Activated CD4-positive, alpha-beta T cell treated with anti-CD3 and anti-CD28 coated beads for 1 hour (primary cell): ENCODE measurements around the gene PDE2A.

Source experiments
- DNase-seq: peaks from one replicate; pipeline ENCODE4 v3.0.0-alpha.2; 2020

Gene PDE2A

DNA sequence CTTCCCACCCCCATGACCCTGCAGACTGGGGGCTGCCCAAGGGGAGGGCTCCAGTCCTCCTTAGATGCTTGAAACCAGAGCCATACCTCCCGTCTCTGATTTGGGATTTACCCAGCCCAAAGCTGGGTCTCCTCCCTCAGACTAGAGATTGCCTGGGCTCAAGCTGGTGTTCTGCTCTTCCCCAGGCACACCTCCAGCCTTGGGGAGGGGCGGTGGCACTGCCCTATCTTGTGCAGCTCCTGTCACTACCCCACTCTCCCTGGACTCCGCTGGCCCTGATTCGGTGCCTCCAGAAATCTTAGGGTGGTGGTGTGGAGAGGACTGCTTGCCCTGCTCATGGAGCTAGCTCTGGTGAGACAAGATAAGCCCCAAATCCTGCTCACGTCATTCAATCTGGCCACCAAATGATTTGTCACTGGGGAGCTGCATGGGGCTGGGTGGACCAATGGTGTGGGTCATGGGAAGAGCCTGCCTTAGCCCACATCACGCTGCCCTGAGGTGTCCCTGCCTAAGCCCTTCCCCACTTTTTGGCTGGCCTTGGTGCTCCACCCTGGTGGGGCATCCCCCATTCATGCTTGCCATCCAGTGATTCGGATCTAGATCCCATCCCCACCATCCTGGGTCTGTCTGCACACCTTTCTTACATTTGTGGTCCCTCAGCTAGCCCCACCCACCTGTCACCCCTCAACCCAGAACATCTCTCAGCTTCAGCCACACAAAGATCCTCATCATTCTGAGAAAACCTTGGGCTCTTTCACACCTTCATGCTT, 87.7 kb downstream of the PDE2A start:
- no peak for DNase-seq

DNA sequence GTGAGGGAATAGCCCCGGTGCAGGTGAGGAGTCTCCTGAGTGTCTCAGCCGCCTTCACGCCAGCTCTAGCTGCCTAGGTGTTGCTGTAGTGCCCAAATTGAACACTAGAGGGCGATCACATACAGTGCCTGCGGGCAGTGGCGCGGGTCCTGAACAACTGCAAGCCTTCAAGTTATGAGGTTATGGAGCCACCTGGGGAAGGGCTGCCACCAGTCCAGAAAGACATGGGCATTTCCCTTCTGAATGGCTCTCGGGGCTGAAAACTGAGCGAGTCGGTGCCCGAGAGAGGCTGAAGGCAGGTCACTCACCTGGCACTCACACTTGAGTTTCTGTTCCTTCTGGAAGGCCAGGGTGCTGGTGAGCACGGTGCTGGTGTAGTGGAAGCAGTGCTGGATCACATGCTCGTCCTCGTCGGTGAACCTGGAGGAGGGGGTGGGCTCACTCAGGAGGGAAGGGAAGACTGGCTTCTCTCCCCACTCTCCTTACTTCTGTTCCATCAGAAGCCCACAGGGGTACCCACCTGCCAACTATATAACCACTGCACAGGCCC, 88.4 kb downstream of the PDE2A start:
- peak; percentile 34 for DNase-seq

DNA sequence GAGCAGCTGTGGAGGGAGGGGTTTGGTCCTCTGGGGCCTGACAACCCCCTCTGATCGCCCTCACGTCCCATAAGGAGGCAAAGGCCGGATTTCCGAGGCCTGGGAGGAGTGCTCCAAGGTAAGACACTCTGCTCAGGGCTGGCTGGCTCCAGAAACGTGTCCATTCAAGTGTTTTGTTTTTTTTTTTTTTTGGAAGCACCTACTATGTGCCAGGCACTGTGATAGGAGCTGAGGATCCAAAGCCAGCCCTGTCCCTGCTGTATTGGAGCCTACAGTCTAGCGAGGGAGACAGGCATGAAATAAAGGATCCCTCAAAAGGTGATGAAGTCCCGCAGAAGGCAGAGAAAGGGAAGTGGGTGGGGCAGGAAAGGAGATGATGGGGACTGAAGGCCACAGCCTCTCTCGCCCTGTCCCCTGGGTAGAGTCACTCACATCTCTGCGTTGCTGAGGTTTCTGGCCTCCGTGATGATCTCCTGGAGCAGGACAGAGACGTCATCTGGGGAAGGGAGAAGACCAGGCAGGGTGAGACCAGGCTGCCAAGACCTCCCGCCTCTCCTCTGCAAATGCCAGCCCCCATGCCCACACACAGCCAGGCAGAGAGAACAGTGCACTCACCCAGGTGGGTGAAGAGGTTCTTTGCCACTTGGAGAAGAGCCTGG, 89.2 kb downstream of the PDE2A start:
- DNase-seq: no peak

DNA sequence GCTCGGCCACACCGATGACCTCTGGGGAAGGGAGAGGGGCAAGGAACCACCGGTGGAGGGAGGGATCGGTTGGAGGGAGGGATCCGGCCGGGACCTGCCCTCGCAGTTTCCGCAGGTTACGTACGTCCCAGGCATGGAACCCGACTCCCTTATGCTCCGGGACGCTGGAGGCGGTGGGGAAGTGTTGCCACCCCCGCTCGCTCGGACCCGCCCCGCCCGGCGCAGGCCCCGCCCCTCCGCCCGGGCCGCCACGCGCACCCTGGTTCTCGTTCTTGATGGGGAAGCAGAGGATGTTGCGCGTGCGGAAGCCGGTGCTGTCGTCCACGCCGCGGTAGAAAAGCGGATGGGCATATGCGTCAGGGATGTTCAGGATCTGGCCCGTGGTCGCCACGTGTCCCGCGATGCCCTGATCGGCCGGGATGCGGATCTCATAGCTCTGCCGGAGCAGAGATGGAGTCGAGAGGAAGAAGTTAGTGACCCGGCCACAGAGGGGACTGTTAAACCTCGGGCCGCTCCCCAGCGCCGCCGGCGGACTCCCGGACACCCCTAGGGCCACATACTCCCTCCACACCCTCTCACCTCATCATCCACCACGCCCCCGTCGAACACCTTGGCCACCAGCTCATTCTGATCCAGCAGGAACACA, 89.8 kb downstream of the PDE2A start:
- DNase-seq: peak; percentile 44

DNA sequence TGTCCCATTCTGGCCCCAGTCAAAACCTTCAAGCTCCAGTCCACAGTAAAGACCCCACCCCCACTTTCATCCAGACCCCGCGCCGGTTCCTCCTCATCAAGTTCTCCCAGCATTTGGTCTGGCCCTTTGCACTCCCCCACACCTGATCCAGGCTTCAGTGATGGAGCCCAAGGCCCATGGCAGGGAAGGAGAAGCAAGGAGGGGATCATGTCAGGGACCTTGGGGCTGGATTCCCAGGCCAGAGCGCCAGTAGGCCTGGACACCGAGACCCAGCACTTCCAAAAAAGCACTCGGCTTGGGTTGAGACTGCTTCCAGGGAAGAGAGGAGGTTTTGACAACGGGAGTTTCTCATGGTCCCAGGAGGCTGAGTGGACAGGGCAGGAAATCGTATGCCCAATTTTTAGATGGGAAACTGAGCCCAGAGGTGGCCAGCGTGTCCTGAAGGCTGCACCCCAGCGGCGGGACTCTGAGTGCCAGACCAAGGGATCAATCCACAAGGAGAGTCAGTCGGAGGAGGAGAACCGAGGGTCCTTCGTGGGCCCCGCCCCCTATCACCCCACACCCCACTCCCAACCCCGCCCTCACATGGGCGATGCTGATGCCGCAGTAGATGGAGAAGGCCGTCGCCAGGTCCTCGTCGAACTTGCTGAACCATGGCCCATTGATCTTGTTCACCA, 90.5 kb downstream of the PDE2A start:
- no peak for DNase-seq

DNA sequence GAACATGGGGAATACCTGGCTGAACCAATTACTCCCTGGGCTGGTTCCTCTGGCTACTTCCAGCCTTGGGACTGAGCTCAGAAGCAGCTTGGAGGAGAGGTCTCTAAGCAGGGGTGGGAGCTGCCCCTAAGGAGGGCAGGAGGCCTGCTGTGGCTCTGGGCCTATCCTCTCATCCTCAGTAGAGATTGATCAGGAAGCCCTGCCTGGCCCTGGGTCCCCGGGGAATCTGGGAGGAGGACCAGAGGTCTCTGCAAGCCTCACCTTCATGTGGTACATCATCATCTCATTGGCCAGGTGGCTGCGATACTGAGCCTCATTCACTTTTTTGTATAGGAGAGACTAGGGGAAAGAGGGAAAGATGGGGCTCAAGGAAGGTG, 91.1 kb downstream of the PDE2A start:
- no peak for DNase-seq

DNA sequence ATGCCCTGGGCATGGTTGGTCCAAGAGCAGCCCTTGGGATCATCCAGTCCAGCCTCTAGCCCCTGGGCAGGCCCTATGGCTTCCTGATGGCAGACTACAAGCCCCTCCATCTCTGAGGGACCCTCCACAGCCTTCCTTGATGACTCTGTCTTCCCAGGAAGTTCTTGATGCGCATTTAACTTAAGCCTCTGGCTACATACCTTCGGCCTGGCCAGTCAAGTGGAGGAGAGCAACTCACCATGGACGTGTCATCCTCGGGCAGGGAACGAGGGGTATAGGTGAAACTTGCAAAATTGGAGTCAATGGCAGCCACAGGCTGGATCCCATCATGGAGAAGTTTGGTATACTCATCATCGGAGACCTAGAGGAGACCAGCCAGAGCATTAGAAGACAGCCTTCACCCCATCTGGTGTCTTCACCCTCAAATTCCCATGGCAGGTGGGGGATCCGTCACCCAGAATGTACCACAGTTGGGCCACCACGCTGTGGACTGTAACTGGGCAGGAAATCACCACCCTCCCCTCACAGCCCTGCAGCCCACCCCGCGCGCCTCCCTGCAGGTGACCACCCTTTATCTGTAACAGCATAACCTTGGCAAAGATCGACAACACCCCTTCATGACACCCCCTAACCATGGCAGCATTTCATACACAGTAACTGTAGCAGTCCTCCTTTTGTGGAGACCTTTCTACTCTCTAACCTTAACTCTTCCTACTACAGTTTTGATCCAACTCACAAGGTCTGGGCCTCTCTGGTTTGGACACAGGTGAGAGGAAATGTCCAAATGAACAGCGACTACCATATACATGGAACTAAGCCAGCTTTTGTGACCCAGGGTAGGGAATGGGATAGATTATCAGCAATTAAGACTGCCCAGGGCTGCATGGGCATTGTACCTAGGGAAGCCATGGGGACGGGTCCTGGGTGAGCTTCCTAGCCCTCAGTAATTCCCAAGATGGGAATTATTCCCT, 91.7 kb downstream of the PDE2A start:
- no peak for DNase-seq

DNA sequence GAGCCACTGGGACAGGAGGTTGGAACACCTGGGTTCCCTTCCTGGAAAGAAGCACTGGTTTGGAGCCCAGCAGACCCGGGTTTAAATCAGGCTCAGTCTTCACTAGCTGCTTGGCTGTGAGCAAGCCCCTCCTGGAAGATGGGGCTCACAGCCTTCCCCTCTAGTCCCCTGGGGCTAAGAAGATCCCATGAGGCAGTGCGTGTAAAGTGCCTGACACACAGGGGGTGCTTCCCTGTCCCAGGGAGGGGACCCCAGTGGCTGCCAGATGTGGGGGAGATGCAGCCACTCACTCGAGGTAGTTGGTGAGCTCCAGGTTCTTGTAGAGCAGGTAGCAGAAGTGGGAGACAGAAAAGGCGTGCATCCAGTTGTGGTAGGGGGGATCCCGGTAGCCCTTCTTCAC, 93.2 kb downstream of the PDE2A start:
- no peak for DNase-seq

DNA sequence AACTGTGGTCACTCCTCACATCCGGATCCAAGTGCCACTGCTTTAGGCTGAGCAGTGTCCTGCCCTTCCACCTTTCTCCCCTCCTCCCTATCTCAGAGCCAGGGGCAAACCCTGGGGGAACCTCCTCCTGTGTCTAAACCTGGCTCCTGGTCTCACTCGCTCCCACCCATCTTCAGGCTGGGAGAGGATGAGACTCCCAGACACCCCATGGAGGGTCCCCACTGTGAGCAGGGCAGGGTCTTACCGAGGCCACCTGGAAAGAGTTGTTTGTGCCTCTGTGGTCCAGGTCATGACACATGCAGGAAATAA, 93.6 kb downstream of the PDE2A start:
- no peak for DNase-seq

DNA sequence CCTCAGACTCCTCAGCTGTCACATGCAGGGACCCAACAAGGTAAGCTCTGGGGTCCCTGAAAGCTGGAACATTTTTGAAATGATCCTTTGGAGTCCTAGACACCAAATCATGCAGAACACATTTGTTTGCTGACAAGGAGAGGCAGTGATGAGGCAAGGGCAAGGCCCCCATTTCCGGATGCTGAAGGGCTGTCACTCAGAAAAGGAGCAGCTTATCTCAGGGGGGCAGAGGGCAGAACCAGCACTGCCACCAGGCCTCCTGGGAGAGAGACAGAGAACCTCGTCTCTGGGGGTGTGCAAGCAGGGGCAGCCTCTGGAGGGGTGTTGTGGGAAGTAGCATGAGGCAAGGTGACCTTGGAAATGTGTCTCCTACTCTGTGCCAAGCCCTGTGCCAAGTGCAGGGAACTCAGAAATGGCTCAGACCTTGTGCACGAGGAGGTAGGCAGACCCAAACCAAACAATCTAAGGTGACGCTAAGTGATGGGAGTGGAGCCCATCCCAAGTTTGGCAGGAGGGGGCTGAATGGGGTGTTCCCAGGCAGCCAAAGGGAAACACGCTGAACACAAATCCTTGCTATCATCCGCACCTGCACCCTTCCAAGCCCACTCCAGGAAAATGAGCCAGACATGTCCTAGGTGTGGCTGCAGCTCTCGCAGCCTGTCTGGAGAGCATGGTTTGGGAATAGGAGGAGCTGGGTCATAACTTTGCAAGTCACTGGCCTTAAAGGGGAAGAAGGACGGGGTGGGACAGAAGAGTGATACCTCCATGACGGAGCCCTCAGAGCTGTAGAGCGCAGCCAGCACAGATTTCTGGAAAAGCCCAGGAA, 94.2 kb downstream of the PDE2A start:
- DNase-seq: no peak

DNA sequence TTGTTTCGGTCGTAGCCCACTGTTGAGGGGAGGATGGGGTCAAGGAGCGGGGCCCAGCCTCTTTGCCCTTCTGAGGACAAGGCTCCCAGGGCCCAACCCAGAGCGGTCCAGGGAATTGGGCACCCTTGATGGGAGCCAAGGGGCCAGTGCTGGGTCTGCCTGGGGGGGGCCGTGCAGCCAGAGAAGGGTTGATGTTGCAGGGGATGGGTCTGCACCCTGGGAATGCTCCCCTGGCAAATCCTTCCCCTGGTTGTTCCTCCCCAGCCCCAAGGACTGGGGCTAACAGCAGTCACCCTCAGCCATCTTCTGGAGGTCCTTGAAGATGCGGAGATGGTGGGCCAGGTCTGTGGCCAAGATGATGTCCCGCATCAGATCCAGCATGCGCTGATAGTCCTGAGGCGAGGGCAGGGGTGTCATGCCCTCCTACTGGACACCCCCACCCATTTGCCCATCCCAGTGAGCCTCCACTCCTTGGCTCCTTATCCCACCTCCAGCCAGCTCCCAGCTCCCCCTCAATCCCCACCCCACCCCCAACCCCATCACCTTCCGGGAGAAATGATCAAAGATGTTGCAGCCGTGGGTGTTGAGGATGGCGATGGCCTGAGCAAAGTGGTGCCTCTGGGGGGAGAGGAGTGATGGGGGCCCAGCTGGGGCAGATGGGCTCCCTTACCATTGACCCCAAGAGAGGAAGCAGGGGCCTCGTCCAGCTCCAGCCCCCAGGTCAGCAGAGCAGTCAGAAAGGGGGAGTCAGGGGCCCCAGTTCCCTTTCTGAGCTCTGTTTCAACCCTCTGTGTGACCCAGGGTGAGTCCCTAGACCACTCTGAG, 95.0 kb downstream of the PDE2A start:
- DNase-seq: no peak

DNA sequence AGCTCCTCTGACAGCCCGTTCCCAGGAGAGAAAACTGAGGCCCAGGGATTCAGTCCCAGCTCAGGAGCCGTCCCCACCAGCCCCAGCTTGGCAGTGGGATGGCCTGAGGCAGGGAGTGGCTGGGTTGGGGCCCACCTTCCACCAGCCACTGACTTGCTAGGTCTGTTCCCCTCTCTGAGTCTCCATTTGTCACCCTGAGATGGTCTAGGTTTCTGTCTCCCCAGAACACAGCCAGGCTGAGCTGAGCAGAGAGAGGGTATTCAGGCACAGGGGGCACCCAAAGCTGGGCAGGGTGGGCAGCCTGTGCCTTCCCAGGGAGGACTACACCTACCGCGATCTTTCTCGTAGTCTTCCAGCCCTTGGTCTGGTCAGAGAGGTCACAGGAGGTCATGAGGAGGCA, 95.7 kb downstream of the PDE2A start:
- no peak for DNase-seq

DNA sequence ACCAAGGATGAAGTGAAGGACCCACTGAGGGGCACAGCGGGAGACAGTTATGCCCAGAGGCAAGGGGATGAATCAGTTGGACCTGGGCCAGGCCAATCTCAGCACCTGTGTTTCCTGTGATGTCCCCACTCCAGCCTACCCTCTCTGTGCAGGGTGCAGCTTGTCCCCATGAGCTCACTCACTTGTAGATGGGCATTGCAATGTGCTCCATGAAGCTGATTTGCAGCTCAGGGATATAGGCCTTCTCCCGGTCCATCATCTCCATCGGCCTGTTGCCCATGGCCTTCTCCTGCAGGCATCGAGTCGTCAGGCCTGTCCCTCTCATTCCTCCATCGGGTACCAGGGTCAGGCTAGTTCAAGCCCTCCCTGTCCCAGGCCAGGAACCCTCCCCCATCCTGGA, 96.2 kb downstream of the PDE2A start:
- no peak for DNase-seq

DNA sequence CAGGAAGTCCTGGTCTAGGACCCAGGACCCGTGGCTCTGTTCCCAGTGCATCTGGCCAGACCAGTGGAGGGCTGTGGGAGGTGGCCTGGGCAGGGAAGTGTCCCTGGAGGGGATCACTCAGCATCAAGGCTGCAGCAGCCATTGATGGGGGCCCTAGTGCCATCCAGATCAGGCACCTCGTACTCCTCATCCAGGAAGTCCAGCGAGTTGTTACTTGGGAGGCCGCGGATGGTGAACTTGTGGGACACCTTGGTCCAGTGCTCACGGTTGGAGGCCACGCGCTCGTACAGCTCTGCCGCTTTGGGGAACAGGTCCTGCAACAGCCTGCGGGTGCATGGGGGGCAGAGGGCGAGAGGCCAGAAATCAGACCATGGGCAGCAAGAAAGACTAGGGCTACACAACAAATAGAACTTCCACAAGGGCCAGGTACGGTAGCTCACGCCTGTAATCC, 96.9 kb downstream of the PDE2A start:
- no peak for DNase-seq

DNA sequence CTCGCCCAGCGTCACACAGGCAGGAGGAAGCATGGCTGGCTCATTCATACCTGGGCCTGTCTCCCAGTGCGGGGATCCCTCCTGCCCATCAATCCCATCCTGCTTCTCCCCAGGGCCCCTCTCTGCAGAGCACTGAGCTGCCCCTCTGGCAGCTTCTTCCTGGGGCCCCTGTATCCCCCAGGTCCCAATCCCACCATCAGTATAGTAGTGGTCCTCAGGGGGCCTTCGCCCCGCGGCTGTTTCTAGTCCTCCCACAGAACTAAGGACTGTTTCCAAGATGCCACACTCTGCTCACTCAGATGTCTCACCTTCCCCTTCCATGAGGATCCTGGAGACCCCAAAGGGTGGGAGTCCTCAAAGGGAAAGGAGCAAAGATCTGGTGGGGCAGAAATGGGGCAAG, 97.6 kb downstream of the PDE2A start:
- no peak for DNase-seq

DNA sequence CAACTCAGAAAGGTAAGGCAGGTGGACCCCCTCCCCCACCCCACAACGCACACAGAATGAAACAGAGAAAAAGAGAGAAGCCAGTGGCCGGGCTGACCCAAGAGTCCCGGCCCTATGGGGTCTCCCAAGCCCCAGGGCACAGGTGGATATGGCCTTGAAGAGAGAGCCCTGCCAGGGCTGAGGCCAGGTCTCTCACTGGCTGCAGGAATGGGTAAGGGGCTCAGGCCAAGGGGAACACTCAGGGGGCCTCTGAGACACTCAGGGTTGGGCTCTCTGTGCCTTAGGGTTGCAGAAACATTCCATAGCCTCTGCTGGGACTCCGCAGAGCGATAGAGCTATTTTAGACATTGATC, 98.0 kb downstream of the PDE2A start:
- no peak for DNase-seq

DNA sequence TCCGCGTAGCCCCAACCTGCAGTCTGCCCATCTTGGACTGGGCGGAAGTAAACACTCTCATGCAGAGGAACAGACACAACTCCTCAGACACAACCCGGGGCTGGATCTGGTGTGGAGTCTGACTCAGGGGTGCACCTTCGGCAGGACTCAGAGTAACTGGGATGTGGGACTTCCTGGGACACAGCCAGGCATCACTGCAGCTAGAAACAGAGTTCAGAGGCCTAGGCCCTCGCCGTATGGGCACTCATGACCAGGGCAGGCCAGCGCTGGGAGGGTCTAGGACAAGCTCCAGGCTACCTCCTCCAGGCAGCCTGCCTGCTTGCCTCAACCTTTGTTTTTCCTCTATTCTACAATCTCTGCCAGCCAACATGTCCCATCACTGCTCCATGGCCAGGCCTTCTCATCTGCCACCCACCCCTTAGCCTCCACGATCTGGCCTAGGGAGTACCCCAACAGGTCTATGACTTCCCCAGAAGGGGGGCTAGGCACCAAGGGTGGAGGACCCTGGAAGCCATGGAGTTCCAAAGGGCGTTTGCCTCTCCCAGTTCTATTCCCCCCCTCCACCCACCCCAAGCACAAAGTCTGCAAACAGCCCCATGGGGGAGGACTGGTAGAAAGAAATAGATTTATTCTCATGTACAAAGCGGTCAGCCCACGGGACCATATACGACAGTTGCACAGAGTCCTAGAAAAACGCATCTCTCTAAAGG, 98.5 kb downstream of the PDE2A start:
- no peak for DNase-seq

DNA sequence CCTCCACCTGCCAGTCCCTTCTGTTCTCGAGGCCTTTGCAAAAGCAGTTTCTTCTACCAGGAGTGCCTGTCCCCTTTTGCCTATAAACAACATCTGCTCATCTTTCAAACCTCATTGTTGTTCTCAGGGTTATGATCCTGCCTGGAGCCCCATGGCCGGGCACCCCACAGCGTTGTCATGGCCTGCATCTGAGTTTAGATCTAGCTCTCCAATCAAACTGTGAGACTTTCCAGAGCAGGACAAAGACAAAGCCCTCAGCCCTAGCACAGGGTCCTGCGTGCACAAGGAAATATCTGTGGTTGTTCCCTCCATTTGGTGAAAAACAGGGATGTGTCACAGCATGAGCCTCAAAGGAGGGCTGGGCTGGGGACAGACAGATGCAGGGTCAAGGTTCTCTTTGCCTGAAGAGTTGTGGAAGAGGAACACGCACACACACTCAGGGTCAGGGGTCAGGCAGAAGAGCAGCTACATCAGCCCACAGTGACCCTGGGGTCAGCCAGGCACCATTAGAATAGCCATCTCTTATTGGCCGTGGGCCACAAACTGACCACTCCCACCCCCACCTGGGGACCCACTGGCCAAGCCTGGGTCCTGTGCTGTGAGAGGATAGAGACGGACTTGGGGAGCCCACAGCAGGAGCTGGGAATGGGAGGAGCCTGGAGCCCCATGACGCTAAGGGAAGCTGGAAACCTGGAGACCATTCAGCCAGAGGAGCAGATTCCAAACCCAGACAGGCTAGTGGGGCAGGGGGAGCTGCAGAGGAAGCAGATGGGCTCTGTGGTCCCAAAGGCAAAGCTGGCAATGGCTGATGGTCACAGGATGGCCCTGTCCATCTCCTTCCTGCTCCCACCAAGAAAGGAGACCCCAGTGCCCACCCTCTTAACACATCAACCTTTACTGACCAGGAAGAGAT, 99.4 kb downstream of the PDE2A start:
- DNase-seq: no peak
